HUES48 (cell line): ENCODE results near the gene GBE1.

Source experiments
- H3K27ac ChIP-seq: one replicate; pipeline ENCODE4 v1.7.0; 2013; ENCODE audit warnings: low read depth, low read length, inconsistent platforms
- H3K27me3 ChIP-seq: 2 replicates; pipeline ENCODE4 v1.6.1; 2013; ENCODE audit warnings: mild to moderate bottlenecking, low read length; ENCODE audit not compliant: control insufficient read depth, insufficient read depth
- H3K36me3 ChIP-seq: 2 replicates; pipeline ENCODE4 v1.6.1; 2013; ENCODE audit warnings: low read length; ENCODE audit not compliant: control insufficient read depth, insufficient read depth
- H3K4me1 ChIP-seq: 2 replicates; pipeline ENCODE4 v1.6.1; 2013; ENCODE audit warnings: mild to moderate bottlenecking, low read length; ENCODE audit not compliant: control insufficient read depth, insufficient read depth
- H3K4me3 ChIP-seq: 2 replicates; pipeline ENCODE4 v1.5.1; 2013; ENCODE audit warnings: mild to moderate bottlenecking, low read depth, low read length
- H3K9ac ChIP-seq: 2 replicates; pipeline ENCODE4 v1.6.1; 2013; ENCODE audit warnings: mild to moderate bottlenecking, low read depth, low read length, moderate library complexity
- H3K9me3 ChIP-seq: 2 replicates; pipeline ENCODE4 v1.6.1; 2013; ENCODE audit warnings: low read length; ENCODE audit not compliant: control insufficient read depth, insufficient read depth

Gene GBE1

GRCh38 chr3:81732642-81733041, 28.8 kb downstream of the GBE1 start:
- H3K9me3 ChIP-seq, result peaks cover 3% of the 10 kb centered on the region; the same call in 1 of the 2 replicates
- H3K4me3 ChIP-seq, result no peak overlapping the region
- no peaks in the 10 kb centered on the region for H3K4me1 ChIP-seq
- no peaks in the 10 kb centered on the region for H3K36me3 ChIP-seq
- H3K9ac ChIP-seq, result no peak overlapping the region
- no peak overlapping the region for H3K27ac ChIP-seq
- no peaks in the 10 kb centered on the region for H3K27me3 ChIP-seq

GRCh38 chr3:81728766-81729544, 32.5 kb downstream of the GBE1 start:
- no peaks in the 10 kb centered on the region for H3K4me1 ChIP-seq
- no peak overlapping the region for H3K4me3 ChIP-seq
- no peaks in the 10 kb centered on the region for H3K36me3 ChIP-seq
- no peak overlapping the region for H3K27ac ChIP-seq
- no peaks in the 10 kb centered on the region for H3K27me3 ChIP-seq
- H3K9ac ChIP-seq, result no peak overlapping the region
- H3K9me3 ChIP-seq, result peaks cover 3% of the 10 kb centered on the region; the same call in 1 of the 2 replicates

- H3K27me3 ChIP-seq, result no peaks in the 10 kb centered on the region
- H3K4me3 ChIP-seq, result no peak overlapping the region
- H3K4me1 ChIP-seq, result peaks cover 5% of the 10 kb centered on the region; the same call in 1 of the 2 replicates
- no peaks in the 10 kb centered on the region for H3K9me3 ChIP-seq
- H3K9ac ChIP-seq, result no peak overlapping the region
- H3K27ac ChIP-seq, result no peak overlapping the region
- H3K36me3 ChIP-seq, result no peaks in the 10 kb centered on the region
Observed at GRCh38 chr3:81726735-81727134, 34.7 kb downstream of the GBE1 start.

- Histone ChIP-seq H3K27me3 (no peaks in the 10 kb centered on the region), H3K4me3 (no peak overlapping the region), H3K9ac (no peak overlapping the region), H3K4me1 (peaks cover 5% of the 10 kb centered on the region; the same call in 1 of the 2 replicates), H3K27ac (no peak overlapping the region), H3K9me3 (no peaks in the 10 kb centered on the region), H3K36me3 (no peaks in the 10 kb centered on the region)
Observed at GRCh38 chr3:81726132-81726531, 35.3 kb downstream of the GBE1 start.

- Histone ChIP-seq H3K27ac (no peak overlapping the region), H3K27me3 (no peaks in the 10 kb centered on the region), H3K4me1 (peaks cover 5% of the 10 kb centered on the region; the same call in 1 of the 2 replicates), H3K4me3 (no peak overlapping the region), H3K9ac (no peak overlapping the region), H3K36me3 (no peaks in the 10 kb centered on the region), H3K9me3 (no peaks in the 10 kb centered on the region)
Observed at GRCh38 chr3:81723732-81724313, 37.6 kb downstream of the GBE1 start.

- Histone ChIP-seq H3K9ac (no peak overlapping the region), H3K27ac (no peak overlapping the region), H3K9me3 (no peaks in the 10 kb centered on the region), H3K27me3 (no peaks in the 10 kb centered on the region), H3K4me3 (no peak overlapping the region), H3K36me3 (no peaks in the 10 kb centered on the region), H3K4me1 (no peaks in the 10 kb centered on the region)
Observed at GRCh38 chr3:81718311-81718710, 43.1 kb downstream of the GBE1 start.

GRCh38 chr3:81716870-81717509, 44.5 kb downstream of the GBE1 start:
- no peak overlapping the region for H3K27ac ChIP-seq
- no peaks in the 10 kb centered on the region for H3K36me3 ChIP-seq
- H3K4me3 ChIP-seq, result no peak overlapping the region
- H3K9ac ChIP-seq, result no peak overlapping the region
- no peaks in the 10 kb centered on the region for H3K9me3 ChIP-seq
- no peaks in the 10 kb centered on the region for H3K4me1 ChIP-seq
- H3K27me3 ChIP-seq, result no peaks in the 10 kb centered on the region

GRCh38 chr3:81713031-81713430, 48.4 kb downstream of the GBE1 start:
- Histone ChIP-seq H3K9ac (no peak overlapping the region), H3K27ac (no peak overlapping the region), H3K9me3 (no peaks in the 10 kb centered on the region), H3K36me3 (no peaks in the 10 kb centered on the region), H3K4me3 (no peak overlapping the region), H3K4me1 (no peaks in the 10 kb centered on the region), H3K27me3 (no peaks in the 10 kb centered on the region)

- Histone ChIP-seq H3K4me3 (no peak overlapping the region), H3K9ac (no peak overlapping the region), H3K36me3 (no peaks in the 10 kb centered on the region), H3K27ac (no peak overlapping the region), H3K9me3 (no peaks in the 10 kb centered on the region), H3K4me1 (no peaks in the 10 kb centered on the region), H3K27me3 (no peaks in the 10 kb centered on the region)
Observed at GRCh38 chr3:81709606-81710005, 51.8 kb downstream of the GBE1 start.

- no peak overlapping the region for H3K27ac ChIP-seq
- no peaks in the 10 kb centered on the region for H3K36me3 ChIP-seq
- H3K4me1 ChIP-seq, result no peaks in the 10 kb centered on the region
- H3K4me3 ChIP-seq, result no peak overlapping the region
- no peaks in the 10 kb centered on the region for H3K9me3 ChIP-seq
- no peak overlapping the region for H3K9ac ChIP-seq
- no peaks in the 10 kb centered on the region for H3K27me3 ChIP-seq
Observed at GRCh38 chr3:81707996-81708395, 53.4 kb downstream of the GBE1 start.

- Histone ChIP-seq H3K4me3 (no peak overlapping the region), H3K27ac (no peak overlapping the region), H3K9me3 (no peaks in the 10 kb centered on the region), H3K27me3 (no peaks in the 10 kb centered on the region), H3K36me3 (no peaks in the 10 kb centered on the region), H3K9ac (no peak overlapping the region), H3K4me1 (no peaks in the 10 kb centered on the region)
Observed at GRCh38 chr3:81702126-81702525, 59.3 kb downstream of the GBE1 start.
